Nephron progenitor cell (in vitro differentiated cells): Measurements from ENCODE around the gene TTLL12.

ENCODE experiments used
- DNase-seq: peaks from one replicate; pipeline ENCODE4 v3.0.0; 2021
- H3K27ac Mint-ChIP-seq: 2 replicates; pipeline ENCODE4 v1.8.0; 2021; ENCODE audit warnings: mild to moderate bottlenecking, moderate library complexity, mixed read lengths
- H3K27me3 Mint-ChIP-seq: 2 replicates; pipeline ENCODE4 v1.8.0; 2021; ENCODE audit warnings: mild to moderate bottlenecking, low read depth, mixed read lengths; ENCODE audit not compliant: poor library complexity
- H3K36me3 Mint-ChIP-seq: 2 replicates; pipeline ENCODE4 v1.8.0; 2021; ENCODE audit warnings: low read depth, mixed read lengths
- H3K4me1 Mint-ChIP-seq: 2 replicates; pipeline ENCODE4 v1.8.0; 2021; ENCODE audit warnings: mixed read lengths
- H3K4me3 Mint-ChIP-seq: 2 replicates; pipeline ENCODE4 v1.8.0; 2021; ENCODE audit warnings: mild to moderate bottlenecking, moderate library complexity, mixed read lengths
- H3K9me3 Mint-ChIP-seq: 2 replicates; pipeline ENCODE4 v1.8.0; 2021; ENCODE audit warnings: mild to moderate bottlenecking, moderate library complexity, mixed read lengths
- TF ChIP-seq, protein P1 (sequence below): fragments of 200-600 bp; sonication (generic); IDR thresholded peaks from 2 replicates; pipeline ENCODE4 v1.5.0; 2021; ENCODE audit warnings: antibody characterized with exemption

TTLL12 gene

DNA sequence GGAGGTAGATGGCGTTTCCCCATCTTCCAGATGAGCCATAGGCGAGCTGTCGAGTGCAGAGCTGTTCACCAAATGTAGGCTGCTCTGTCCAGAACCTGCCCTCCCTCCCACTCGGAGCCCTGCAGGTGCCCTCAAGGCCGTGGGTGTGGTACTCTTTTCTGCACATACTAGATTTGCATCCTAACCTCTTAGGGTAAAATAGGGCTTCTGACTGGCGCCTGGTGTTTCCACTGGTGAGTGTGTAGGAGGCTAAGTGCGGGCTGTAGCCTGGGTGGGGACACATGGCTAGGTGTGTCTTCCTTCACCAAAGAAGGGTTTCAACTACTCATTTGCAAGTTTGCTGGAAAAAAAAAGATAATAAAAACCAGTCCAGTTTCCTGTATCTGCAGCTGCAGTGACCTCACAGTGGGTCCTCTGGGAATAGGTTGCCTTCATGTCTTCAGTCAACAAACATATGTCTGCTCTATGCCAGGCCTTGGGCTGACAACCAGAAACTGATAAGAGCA is 67.9 kb downstream of the TTLL12 start:
- TF ChIP-seq, protein P1, sequence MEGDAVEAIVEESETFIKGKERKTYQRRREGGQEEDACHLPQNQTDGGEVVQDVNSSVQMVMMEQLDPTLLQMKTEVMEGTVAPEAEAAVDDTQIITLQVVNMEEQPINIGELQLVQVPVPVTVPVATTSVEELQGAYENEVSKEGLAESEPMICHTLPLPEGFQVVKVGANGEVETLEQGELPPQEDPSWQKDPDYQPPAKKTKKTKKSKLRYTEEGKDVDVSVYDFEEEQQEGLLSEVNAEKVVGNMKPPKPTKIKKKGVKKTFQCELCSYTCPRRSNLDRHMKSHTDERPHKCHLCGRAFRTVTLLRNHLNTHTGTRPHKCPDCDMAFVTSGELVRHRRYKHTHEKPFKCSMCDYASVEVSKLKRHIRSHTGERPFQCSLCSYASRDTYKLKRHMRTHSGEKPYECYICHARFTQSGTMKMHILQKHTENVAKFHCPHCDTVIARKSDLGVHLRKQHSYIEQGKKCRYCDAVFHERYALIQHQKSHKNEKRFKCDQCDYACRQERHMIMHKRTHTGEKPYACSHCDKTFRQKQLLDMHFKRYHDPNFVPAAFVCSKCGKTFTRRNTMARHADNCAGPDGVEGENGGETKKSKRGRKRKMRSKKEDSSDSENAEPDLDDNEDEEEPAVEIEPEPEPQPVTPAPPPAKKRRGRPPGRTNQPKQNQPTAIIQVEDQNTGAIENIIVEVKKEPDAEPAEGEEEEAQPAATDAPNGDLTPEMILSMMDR, result no peak
- Mint-ChIP-seq H3K9me3 (no peaks in the 10 kb centered on the region), H3K27me3 (peaks cover 35% of the 10 kb centered on the region), H3K27ac (peak overlapping the region; percentile 22), H3K36me3 (no peaks in the 10 kb centered on the region), H3K4me1 (peaks cover 13% of the 10 kb centered on the region), H3K4me3 (no peak overlapping the region)
- no peak for DNase-seq

DNA sequence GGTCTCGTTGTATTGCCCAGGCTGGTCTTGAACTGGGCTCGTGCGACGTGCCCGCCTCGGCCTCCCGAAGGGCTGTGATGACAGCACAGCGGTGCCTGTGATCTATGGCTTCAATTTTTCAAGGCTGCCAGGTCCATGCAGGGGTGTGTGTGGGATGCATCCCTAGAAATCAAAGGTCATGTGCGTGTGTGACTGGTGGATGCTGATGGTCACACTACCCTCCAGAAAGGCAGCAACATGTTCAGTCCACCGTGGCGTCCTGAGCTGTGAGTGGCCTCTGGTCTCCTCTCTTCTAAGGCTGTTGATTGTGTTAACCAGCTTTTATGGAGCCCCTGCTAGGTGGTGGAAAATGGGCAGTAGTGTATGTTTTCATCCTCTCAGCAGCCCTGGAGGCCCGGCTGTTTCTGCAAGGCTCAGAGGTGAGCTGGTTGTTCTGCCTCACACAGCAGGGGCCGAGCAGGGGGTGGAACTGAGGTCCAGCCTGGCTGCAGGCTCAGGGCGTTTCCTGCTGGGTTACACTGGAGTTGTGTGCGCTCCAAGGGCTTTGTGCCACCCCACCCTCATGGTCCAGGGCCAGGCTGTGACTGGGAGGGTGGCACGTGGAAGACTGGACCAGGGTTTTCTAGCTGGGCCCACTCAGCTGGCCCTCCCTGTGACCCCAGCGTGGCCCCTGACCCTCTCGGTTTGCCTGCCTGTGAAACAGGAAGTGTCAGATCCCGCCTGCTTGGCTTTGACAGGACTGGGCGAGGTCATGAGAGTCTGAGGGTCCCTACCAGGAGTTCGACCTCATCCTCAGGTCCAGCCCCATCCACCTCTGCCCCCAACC is 68.7 kb downstream of the TTLL12 start:
- no peaks in the 10 kb centered on the region for H3K9me3 Mint-ChIP-seq
- no peaks in the 10 kb centered on the region for H3K36me3 Mint-ChIP-seq
- TF ChIP-seq, protein P1, result no peak
- H3K4me1 Mint-ChIP-seq, result peaks cover 19% of the 10 kb centered on the region
- peak; percentile 25 for DNase-seq
- no peak overlapping the region for H3K4me3 Mint-ChIP-seq
- H3K27ac Mint-ChIP-seq, result peak overlapping the region; percentile 25
- peaks cover 40% of the 10 kb centered on the region for H3K27me3 Mint-ChIP-seq

DNA sequence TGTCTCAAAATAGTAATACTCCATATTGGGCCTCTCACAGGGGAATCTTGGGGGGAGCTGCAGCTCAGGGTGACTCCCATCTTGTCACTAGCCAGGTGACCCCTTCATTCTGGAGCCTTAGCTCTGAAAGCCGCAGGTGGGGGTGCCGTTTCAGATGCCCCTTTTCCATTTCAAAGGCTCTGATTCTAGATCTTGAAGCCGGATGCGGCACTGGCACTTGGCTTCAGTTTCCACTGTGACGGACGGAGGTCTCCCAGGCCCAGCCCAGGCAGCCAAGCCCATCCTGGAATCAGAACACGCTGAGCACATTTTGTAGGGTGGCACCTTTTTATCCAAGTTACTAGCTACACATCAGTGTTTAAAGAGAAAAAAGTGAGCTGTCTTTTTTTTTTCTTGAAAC is 70.0 kb downstream of the TTLL12 start:
- TF ChIP-seq, protein P1, result no peak
- peaks cover 49% of the 10 kb centered on the region for H3K27me3 Mint-ChIP-seq
- H3K4me1 Mint-ChIP-seq, result peaks cover 21% of the 10 kb centered on the region
- no peaks in the 10 kb centered on the region for H3K9me3 Mint-ChIP-seq
- no peak overlapping the region for H3K27ac Mint-ChIP-seq
- H3K4me3 Mint-ChIP-seq, result no peak overlapping the region
- DNase-seq, result no peak
- H3K36me3 Mint-ChIP-seq, result no peaks in the 10 kb centered on the region
